GM12878 (cell line): ENCODE results near the gene RPS10. TPM values are rescaled to one million over a fixed set of nuclear protein-coding genes. Genes with fewer than 3 reads are reported as not detected.
A peak's percentile ranks its signal among the peaks of the same experiment; 100 is the strongest.

Experiments used
- ATAC-seq: fragments of 200-7000 bp; cut with Tn5 transposase; 3 replicates; pipeline ENCODE4 v1.9.1; 2020; ENCODE audit warnings: mild to moderate bottlenecking, moderate library complexity
- BruUV-seq: library from RNA; stranded (reverse); fragments of 400-500 nt; replicated peaks from 2 replicates; lab custom pipeline; 2021; lab: Mats Ljungman, UMichigan
- CTCF ChIA-PET: fragments of 300-600 bp; sonication (Branson Sonifier 250); formaldehyde crosslinking; extraction: SDS; loops from one replicate; lab custom pipeline; 2021; ENCODE audit warnings: inconsistent platforms; lab: Yijun Ruan, JAX
- POLR2A ChIA-PET: fragments of 350-600 bp; formaldehyde crosslinking; extraction: SDS; loops from one replicate; lab custom pipeline; 2021; ENCODE audit warnings: inconsistent platforms; lab: Charles Lee
- RAD21 ChIA-PET: fragments of 300-600 bp; sonication (Branson Sonifier 250); formaldehyde crosslinking; loops from one replicate; lab custom pipeline; 2023; ENCODE audit warnings: antibody characterized with exemption; ENCODE audit not compliant: unreplicated experiment; lab: Charles Lee
- SMC1A ChIA-PET: fragments of 300-600 bp; sonication (Branson Sonifier 250); formaldehyde crosslinking; loops from one replicate; lab custom pipeline; 2023; ENCODE audit not compliant: unreplicated experiment, uncharacterized antibody; lab: Charles Lee
- DNase-seq: peaks from one replicate; pipeline ENCODE4 v3.0.0-alpha.2; 2011; ENCODE audit warnings: low read depth, low spot score
- FAIRE-seq: peaks from 3 replicates; lab custom pipeline; 2011; peaks lifted over from hg19 to GRCh38; lab: Jason Lieb, UNC
- H2AFZ ChIP-seq: 2 replicates; pipeline ENCODE4 v1.6.0; 2011; ENCODE audit warnings: low read depth, low read length, control low read depth; ENCODE audit not compliant: control insufficient read depth
- H3K27ac ChIP-seq: 2 replicates; pipeline ENCODE4 v1.5.1; 2011; ENCODE audit warnings: control low read depth; ENCODE audit not compliant: control insufficient read depth, insufficient read depth
- H3K27me3 ChIP-seq, 2 experiments: replicated peaks in 1 of 2; 2 replicates each; pipeline versions ENCODE4 v1.6.0 to v1.6.1; 2011; ENCODE audit warnings: low read length in 1 of 2; ENCODE audit not compliant: control insufficient read depth in 2 of 2, insufficient read depth in 2 of 2
- H3K36me3 ChIP-seq, 2 experiments: 2 replicates each; pipeline ENCODE4 v1.5.1; 2011; ENCODE audit warnings: low read length in 1 of 2; ENCODE audit not compliant: control insufficient read depth in 2 of 2, insufficient read depth in 2 of 2
- H3K4me1 ChIP-seq: 2 replicates; pipeline ENCODE4 v1.6.1; 2011; ENCODE audit warnings: mild to moderate bottlenecking, low read length, moderate library complexity, mixed read lengths; ENCODE audit not compliant: control insufficient read depth, insufficient read depth
- H3K4me2 ChIP-seq: 2 replicates; pipeline ENCODE4 v1.6.0; 2011; ENCODE audit warnings: control low read depth; ENCODE audit not compliant: control insufficient read depth, insufficient read depth
- H3K4me3 ChIP-seq: fragments of 200-600 bp; sonication (generic); 2 replicates; pipeline ENCODE4 v1.5.1; 2016
- H3K79me2 ChIP-seq: 2 replicates; pipeline ENCODE4 v1.6.0; 2011; ENCODE audit warnings: low read length; ENCODE audit not compliant: control insufficient read depth, insufficient read depth
- H3K9ac ChIP-seq: 2 replicates; pipeline ENCODE4 v1.8.0; 2011; ENCODE audit warnings: low read length, control low read depth, mixed read lengths; ENCODE audit not compliant: control insufficient read depth, insufficient read depth
- H3K9me3 ChIP-seq: replicated peaks from 3 replicates; pipeline ENCODE4 v1.5.1; 2011; ENCODE audit warnings: mild to moderate bottlenecking, low read length; ENCODE audit not compliant: control insufficient read depth, insufficient read depth
- H4K20me1 ChIP-seq: 2 replicates; pipeline ENCODE4 v1.6.0; 2011; ENCODE audit not compliant: control insufficient read depth, insufficient read depth
- BACH1 ChIP-seq: fragments of 450-650 bp; IDR thresholded peaks from 2 replicates; pipeline ENCODE4 v1.6.1; 2017; ENCODE audit warnings: mild to moderate bottlenecking, borderline replicate concordance
- POLR2AphosphoS5 ChIP-seq: IDR thresholded peaks from 2 replicates; pipeline ENCODE4 v1.6.1; 2011; ENCODE audit warnings: mild to moderate bottlenecking, low read length, inconsistent platforms
- WGBS: methylation state at CpG from one replicate; pipeline ENCODE4 v1.1.6; 2016; ENCODE audit warnings: low lambda C conversion rate; ENCODE audit not compliant: insufficient replicate concordance, insufficient coverage; ENCODE audit errors: missing lambda C conversion rate; 5-methylcytosine and 5-hydroxymethylcytosine counted together
- in situ Hi-C: fragments of 300-500 bp; cut with MboI; formaldehyde crosslinking; loops from 9 replicates; pipeline ENCODE4 v1.14.3; 2018; ENCODE audit warnings: mixed read lengths
- intact Hi-C: fragments of 100-400 bp; cut with micrococcal nuclease; formaldehyde crosslinking; loops from one replicate; pipeline ENCODE4 v1.14.2; 2022; ENCODE audit not compliant: unreplicated experiment
- polyA plus RNA-seq, 11 experiments: library from polyadenylated mRNA; depleted of rRNA in 4 of 11; unstranded in 6 of 11; stranded (reverse) in 5 of 11; fragments of >200 nt; fragmentation: Nextera tagmentation in 4 of 11; fragmentation: Illumina TruSeq in 1 of 11; extraction: Ambion mirVana in 4 of 11; extraction: Trizol in 1 of 11; gene quantifications; 1 replicate in 1 of 11; 2 replicates in 10 of 11; pipeline versions ENCODE4 v1.2.1 to v1.2.3, GENCODE V29; 2011 to 2016; ENCODE audit warnings: inconsistent platforms in 2 of 11, missing spikeins in 2 of 11, low read depth in 1 of 11
- total RNA-seq, 4 experiments: library from RNA; depleted of rRNA in 3 of 4; stranded (reverse); fragments of >200 nt in 3 of 4; fragmentation: Illumina TruSeq in 1 of 4; extraction: Trizol in 1 of 4; gene quantifications; 2 replicates each; pipeline versions ENCODE4 v1.2.1 to v1.2.3, GENCODE V29; 2013 to 2021
- TF ChIP-seq, protein P1 (sequence below): IDR thresholded peaks from 2 replicates; pipeline ENCODE4 v1.6.1; 2012; ENCODE audit warnings: low read depth, low read length, improper control_type of control experiment
- TF ChIP-seq, protein P2 (sequence below): fragments of 450-650 bp; IDR thresholded peaks from 2 replicates; pipeline ENCODE4 v1.6.1; 2018; ENCODE audit warnings: mild to moderate bottlenecking, low read depth, moderate library complexity; ENCODE audit not compliant: partially characterized antibody
- TF ChIP-seq, protein P3 (sequence below): fragments of 450-650 bp; IDR thresholded peaks from 2 replicates; pipeline ENCODE4 v1.6.1; 2017; ENCODE audit warnings: mild to moderate bottlenecking, moderate library complexity

The RPS10 gene
- total and polyA plus RNA-seq, 10 of the 15 experiments (the other 5 are each of a cell fraction or from before 2014, with no cell fraction given), result 1,546 to 3,970 (median 2,813) TPM

GRCh38 chr6:34423254-34423653, 2.6 kb downstream of the RPS10 start:
- H3K27ac ChIP-seq, result no peak overlapping the region
- no peak overlapping the region for H2AFZ ChIP-seq
- H3K9me3 ChIP-seq, result no peaks in the 10 kb centered on the region
- ChIA-PET SMC1A (interaction anchor here (2.0 to 4.6 kb wide), 3 partner anchors 8 to 174 kb away, joined by 6 to 39 read pairs (median 22); partner anchors contain the start of gene SMIM29), POLR2A (interaction anchor here (0.7 to 2.7 kb wide), 5 partner anchors 28 to 228 kb away, joined by 3 to 15 read pairs (median 4); no protein-coding TSS in a partner anchor), CTCF (interaction anchor here (0.6 to 3.4 kb wide), 4 partner anchors 8 to 227 kb away, joined by 3 to 35 read pairs (median 4); no protein-coding TSS in a partner anchor), RAD21 (interaction anchor here (1.1 to 1.6 kb wide), 2 partner anchors 8 to 174 kb away, joined by 3 to 7 read pairs; partner anchors contain the start of gene SMIM29)
- peak overlapping the region; percentile 54 for H3K4me2 ChIP-seq
- intact Hi-C loops (no loop called here), in situ Hi-C loops (no loop called here)
- FAIRE-seq (no peak), DNase-seq (no peak), ATAC-seq (no peak)
- WGBS, result 98% methylated on average over 5 of the region's 5 CpGs
- no peaks in the 10 kb centered on the region for H4K20me1 ChIP-seq
- peaks cover 6% of the 10 kb centered on the region; the same call in 1 of the 2 replicates for H3K4me1 ChIP-seq
- BruUV-seq, result no TSS peak
- no peak overlapping the region for H3K9ac ChIP-seq
- H3K4me3 ChIP-seq, result peak overlapping the region; percentile 33; the same call in 1 of the 2 replicates
- H3K27me3 ChIP-seq, result no peaks in the 10 kb centered on the region
- TF ChIP-seq, protein P1, sequence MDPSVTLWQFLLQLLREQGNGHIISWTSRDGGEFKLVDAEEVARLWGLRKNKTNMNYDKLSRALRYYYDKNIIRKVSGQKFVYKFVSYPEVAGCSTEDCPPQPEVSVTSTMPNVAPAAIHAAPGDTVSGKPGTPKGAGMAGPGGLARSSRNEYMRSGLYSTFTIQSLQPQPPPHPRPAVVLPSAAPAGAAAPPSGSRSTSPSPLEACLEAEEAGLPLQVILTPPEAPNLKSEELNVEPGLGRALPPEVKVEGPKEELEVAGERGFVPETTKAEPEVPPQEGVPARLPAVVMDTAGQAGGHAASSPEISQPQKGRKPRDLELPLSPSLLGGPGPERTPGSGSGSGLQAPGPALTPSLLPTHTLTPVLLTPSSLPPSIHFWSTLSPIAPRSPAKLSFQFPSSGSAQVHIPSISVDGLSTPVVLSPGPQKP, result no peak
- H3K36me3 ChIP-seq, result peaks cover 9 to 29% of the 10 kb centered on the region in 2 experiments
- peaks cover 46% of the 10 kb centered on the region for H3K79me2 ChIP-seq

- ChIA-PET SMC1A (interaction anchor here (0.6 to 4.0 kb wide), 2 partner anchors 169 to 178 kb away, joined by 3 to 14 read pairs; partner anchors contain the start of gene SMIM29), RAD21 (no interaction called here), CTCF (interaction anchor here (1.2 kb wide), 1 partner anchor 169 kb away, joined by 3 read pairs; the partner anchor contains the start of gene SMIM29), POLR2A (interaction anchor here (0.6 kb wide), 1 partner anchor 136 kb away, joined by 7 read pairs; no protein-coding TSS in a partner anchor)
- no peak overlapping the region for H2AFZ ChIP-seq
- H3K9ac ChIP-seq, result no peak overlapping the region
- ATAC-seq, result no peak
- H3K27me3 ChIP-seq, result no peaks in the 10 kb centered on the region
- no peaks in the 10 kb centered on the region; the same call in 1 of the 2 replicates for H4K20me1 ChIP-seq
- no peak for DNase-seq
- H3K27ac ChIP-seq, result no peak overlapping the region
- BruUV-seq, result no TSS peak
- H3K9me3 ChIP-seq, result no peaks in the 10 kb centered on the region
- FAIRE-seq, result no peak
- H3K4me3 ChIP-seq, result no peak overlapping the region
- in situ Hi-C loops (loop anchor here (5.0 kb wide), 1 partner anchor 176 kb away; no protein-coding TSS in a partner anchor), intact Hi-C loops (no loop called here)
- peaks cover 21% of the 10 kb centered on the region for H3K79me2 ChIP-seq
- TF ChIP-seq BACH1 (no peak), POLR2AphosphoS5 (0 out of 2 replicates have a peak, but pooled peaks have one; percentile 20)
- TF ChIP-seq, protein P2, sequence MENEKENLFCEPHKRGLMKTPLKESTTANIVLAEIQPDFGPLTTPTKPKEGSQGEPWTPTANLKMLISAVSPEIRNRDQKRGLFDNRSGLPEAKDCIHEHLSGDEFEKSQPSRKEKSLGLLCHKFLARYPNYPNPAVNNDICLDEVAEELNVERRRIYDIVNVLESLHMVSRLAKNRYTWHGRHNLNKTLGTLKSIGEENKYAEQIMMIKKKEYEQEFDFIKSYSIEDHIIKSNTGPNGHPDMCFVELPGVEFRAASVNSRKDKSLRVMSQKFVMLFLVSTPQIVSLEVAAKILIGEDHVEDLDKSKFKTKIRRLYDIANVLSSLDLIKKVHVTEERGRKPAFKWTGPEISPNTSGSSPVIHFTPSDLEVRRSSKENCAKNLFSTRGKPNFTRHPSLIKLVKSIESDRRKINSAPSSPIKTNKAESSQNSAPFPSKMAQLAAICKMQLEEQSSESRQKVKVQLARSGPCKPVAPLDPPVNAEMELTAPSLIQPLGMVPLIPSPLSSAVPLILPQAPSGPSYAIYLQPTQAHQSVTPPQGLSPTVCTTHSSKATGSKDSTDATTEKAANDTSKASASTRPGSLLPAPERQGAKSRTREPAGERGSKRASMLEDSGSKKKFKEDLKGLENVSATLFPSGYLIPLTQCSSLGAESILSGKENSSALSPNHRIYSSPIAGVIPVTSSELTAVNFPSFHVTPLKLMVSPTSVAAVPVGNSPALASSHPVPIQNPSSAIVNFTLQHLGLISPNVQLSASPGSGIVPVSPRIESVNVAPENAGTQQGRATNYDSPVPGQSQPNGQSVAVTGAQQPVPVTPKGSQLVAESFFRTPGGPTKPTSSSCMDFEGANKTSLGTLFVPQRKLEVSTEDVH, result no peak
- TF ChIP-seq, protein P3, sequence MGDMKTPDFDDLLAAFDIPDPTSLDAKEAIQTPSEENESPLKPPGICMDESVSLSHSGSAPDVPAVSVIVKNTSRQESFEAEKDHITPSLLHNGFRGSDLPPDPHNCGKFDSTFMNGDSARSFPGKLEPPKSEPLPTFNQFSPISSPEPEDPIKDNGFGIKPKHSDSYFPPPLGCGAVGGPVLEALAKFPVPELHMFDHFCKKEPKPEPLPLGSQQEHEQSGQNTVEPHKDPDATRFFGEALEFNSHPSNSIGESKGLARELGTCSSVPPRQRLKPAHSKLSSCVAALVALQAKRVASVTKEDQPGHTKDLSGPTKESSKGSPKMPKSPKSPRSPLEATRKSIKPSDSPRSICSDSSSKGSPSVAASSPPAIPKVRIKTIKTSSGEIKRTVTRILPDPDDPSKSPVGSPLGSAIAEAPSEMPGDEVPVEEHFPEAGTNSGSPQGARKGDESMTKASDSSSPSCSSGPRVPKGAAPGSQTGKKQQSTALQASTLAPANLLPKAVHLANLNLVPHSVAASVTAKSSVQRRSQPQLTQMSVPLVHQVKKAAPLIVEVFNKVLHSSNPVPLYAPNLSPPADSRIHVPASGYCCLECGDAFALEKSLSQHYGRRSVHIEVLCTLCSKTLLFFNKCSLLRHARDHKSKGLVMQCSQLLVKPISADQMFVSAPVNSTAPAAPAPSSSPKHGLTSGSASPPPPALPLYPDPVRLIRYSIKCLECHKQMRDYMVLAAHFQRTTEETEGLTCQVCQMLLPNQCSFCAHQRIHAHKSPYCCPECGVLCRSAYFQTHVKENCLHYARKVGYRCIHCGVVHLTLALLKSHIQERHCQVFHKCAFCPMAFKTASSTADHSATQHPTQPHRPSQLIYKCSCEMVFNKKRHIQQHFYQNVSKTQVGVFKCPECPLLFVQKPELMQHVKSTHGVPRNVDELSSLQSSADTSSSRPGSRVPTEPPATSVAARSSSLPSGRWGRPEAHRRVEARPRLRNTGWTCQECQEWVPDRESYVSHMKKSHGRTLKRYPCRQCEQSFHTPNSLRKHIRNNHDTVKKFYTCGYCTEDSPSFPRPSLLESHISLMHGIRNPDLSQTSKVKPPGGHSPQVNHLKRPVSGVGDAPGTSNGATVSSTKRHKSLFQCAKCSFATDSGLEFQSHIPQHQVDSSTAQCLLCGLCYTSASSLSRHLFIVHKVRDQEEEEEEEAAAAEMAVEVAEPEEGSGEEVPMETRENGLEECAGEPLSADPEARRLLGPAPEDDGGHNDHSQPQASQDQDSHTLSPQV, result no peak
- peaks cover 13 to 40% of the 10 kb centered on the region in 2 experiments for H3K36me3 ChIP-seq
- WGBS, result 59% methylated on average over 5 of the region's 5 CpGs
- H3K4me1 ChIP-seq, result no peaks in the 10 kb centered on the region; the same call in 1 of the 2 replicates
- H3K4me2 ChIP-seq, result no peak overlapping the region
Observed at GRCh38 chr6:34418367-34418766, 7.5 kb downstream of the RPS10 start.
